ENCODE data around the gene DYNC2I2. TPM values are rescaled to one million over a fixed set of nuclear protein-coding genes. Genes with fewer than 3 reads are reported as not detected.
"Not testable (repeated sequence)": the region's sequence is repeated elsewhere in the genome, so short reads cannot be mapped to it uniquely, and the experiment has no call there.

DYNC2I2 gene
- total and polyA plus RNA-seq, 2 experiments from 2014 or later: 58.8 to 93.1 TPM

DNA sequence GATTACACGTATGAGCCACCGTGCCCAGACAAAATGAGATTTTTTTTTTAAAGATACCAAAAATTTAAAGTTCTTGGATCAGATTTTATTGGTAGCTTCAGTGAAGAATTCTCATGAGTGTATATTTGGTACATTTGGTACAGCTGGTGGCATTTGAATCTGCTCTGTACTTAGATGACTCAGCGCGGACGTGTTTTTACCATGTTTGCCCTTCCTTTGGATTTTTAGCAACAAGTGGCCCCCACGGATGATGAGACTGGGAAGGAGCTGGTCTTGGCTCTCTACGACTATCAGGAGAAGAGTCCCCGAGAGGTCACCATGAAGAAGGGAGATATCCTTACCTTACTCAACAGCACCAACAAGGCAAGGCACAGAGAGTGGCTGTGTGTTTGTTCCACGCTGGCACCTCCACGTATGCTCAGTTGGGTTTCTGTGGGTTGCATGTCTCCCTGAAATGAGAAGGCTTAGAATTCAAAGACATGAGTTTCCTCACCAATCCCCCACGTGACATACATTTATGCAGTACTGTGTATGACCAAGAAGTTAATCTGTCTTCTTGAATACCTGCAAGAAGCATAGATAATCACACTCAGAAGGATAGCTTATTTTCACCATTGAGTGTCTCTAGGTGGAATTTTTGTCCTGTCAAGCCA lies 67.9 kb downstream of the DYNC2I2 start:
- no peak overlapping the region for H3K27ac ChIP-seq
- 92 to 93% methylated on average over 11 of the region's 11 CpGs for WGBS, 2 experiments (ENCODE audit: low coverage in 1 of 2, low lambda C conversion rate in 2 of 2, missing lambda C conversion rate in 2 of 2)

DNA sequence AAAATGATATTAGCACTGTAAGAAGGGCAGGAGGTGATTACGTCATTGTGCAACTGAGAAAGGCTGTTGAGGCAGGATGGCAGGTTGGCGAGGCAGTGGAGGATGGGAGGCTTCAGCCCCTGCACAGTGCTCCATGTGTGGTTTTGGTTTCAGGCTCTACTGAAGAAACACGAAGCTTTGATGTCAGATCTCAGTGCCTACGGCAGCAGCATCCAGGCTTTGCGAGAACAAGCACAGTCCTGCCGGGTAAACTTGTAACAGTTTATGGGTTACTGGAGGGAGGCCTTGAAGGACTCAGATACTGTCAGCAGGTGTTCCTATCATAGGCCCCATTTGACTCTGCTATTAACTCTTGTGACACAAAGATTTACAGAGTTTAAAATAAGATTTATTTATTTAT lies 69.2 kb downstream of the DYNC2I2 start:
- Histone ChIP-seq H3K9me2 (ENCODE audit: insufficient read depth) (no peaks in the 10 kb centered on the region), H3K79me2 (ENCODE audit: insufficient read depth) (peaks cover 12% of the 10 kb centered on the region; the same call in 1 of the 2 replicates), H3K4me1 (ENCODE audit: insufficient read depth) (no peaks in the 10 kb centered on the region), H3K4me2 (ENCODE audit: unreplicated experiment) (no peak overlapping the region), H3K36me3 (ENCODE audit: low read depth) (peaks cover 81% of the 10 kb centered on the region), H3K9ac (no peak overlapping the region), H3F3A (ENCODE audit: insufficient read depth) (peaks cover 28% of the 10 kb centered on the region), H3K27ac (no peak overlapping the region), H3K9me3 (ENCODE audit: low read depth) (no peaks in the 10 kb centered on the region), H3K4me3 (no peak overlapping the region), H4K20me1 (ENCODE audit: insufficient read depth) (no peaks in the 10 kb centered on the region), H3K27me3 (replicated peaks; ENCODE audit: insufficient read depth) (no peaks in the 10 kb centered on the region), H2AFZ (no peak overlapping the region)
- no peak for DNase-seq
- in situ Hi-C loops (cut with MboI): no loop called here
- WGBS, 2 experiments (ENCODE audit: low coverage in 1 of 2, low lambda C conversion rate in 2 of 2, missing lambda C conversion rate in 2 of 2): 77 to 78% methylated on average over 6 of the region's 6 CpGs
- TF ChIP-seq EZH2phosphoT487 (IDR thresholded peaks at IDR 0.05; ENCODE audit: insufficient read depth, low read depth) (no peak), EZH2 (IDR thresholded peaks at IDR 0.05; ENCODE audit: insufficient read depth, poor library complexity, severe bottlenecking) (no peak)

More for the DNA sequence above, 67.9 kb downstream of the DYNC2I2 start:
- H3K36me3 ChIP-seq (ENCODE audit: low read depth): peaks cover 81% of the 10 kb centered on the region
- H3K4me1 ChIP-seq (ENCODE audit: insufficient read depth): no peaks in the 10 kb centered on the region
- H2AFZ ChIP-seq: no peak overlapping the region
- no peaks in the 10 kb centered on the region for H3K9me3 ChIP-seq (ENCODE audit: low read depth)
- no peak for DNase-seq
- H3K4me3 ChIP-seq: no peak overlapping the region
- H3K9ac ChIP-seq: no peak overlapping the region
- H3K9me2 ChIP-seq (ENCODE audit: insufficient read depth): no peaks in the 10 kb centered on the region
- no peaks in the 10 kb centered on the region for H4K20me1 ChIP-seq (ENCODE audit: insufficient read depth)
- peaks cover 11% of the 10 kb centered on the region; the same call in 1 of the 2 replicates for H3K79me2 ChIP-seq (ENCODE audit: insufficient read depth)
- H3K27me3 ChIP-seq (replicated peaks; ENCODE audit: insufficient read depth): no peaks in the 10 kb centered on the region
- TF ChIP-seq EZH2phosphoT487 (IDR thresholded peaks at IDR 0.05; ENCODE audit: insufficient read depth, low read depth) (no peak), EZH2 (IDR thresholded peaks at IDR 0.05; ENCODE audit: insufficient read depth, poor library complexity, severe bottlenecking) (no peak)
- H3F3A ChIP-seq (ENCODE audit: insufficient read depth): peaks cover 29% of the 10 kb centered on the region
- in situ Hi-C loops (cut with MboI): no loop called here
- H3K4me2 ChIP-seq (ENCODE audit: unreplicated experiment): no peak overlapping the region

DNA sequence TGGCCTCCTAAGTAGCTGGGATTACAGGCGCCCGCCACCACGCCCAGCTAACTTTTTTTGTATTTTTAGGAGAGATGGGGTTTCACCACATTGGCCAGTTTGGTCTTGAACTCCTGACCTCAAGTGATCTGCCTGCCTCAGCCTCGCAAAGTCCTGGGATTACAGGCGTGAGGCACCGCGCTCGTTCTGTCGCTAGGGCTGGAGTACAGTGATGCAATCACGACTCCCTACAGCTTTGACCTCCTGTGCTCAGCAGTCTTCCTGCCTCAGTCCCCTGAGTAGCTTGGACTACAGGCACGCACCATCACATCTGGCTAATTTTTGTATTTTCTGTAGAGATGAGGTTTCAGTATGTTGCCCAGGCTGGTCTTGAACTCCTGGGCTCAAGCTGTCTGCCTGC lies 69.7 kb downstream of the DYNC2I2 start:
- H3K4me2 ChIP-seq (ENCODE audit: unreplicated experiment); in situ Hi-C loops (cut with MboI); H2AFZ ChIP-seq; H3K9ac ChIP-seq; H3K4me3 ChIP-seq; H3K9me2 ChIP-seq (ENCODE audit: insufficient read depth); H3K27ac ChIP-seq; H3K27me3 ChIP-seq (replicated peaks; ENCODE audit: insufficient read depth); DNase-seq; H4K20me1 ChIP-seq (ENCODE audit: insufficient read depth); H3K4me1 ChIP-seq (ENCODE audit: insufficient read depth); H3K9me3 ChIP-seq (ENCODE audit: low read depth): not testable (repeated sequence)
- Histone ChIP-seq H3F3A (ENCODE audit: insufficient read depth) (peaks cover 31% of the 10 kb centered on the region), H3K36me3 (ENCODE audit: low read depth) (peaks cover 81% of the 10 kb centered on the region), H3K79me2 (ENCODE audit: insufficient read depth) (peaks cover 12% of the 10 kb centered on the region; the same call in 1 of the 2 replicates)
- WGBS, 2 experiments (ENCODE audit: low coverage in 1 of 2, low lambda C conversion rate in 2 of 2, missing lambda C conversion rate in 2 of 2): 92 to 97% methylated on average over 11 of the region's 11 CpGs

DNA sequence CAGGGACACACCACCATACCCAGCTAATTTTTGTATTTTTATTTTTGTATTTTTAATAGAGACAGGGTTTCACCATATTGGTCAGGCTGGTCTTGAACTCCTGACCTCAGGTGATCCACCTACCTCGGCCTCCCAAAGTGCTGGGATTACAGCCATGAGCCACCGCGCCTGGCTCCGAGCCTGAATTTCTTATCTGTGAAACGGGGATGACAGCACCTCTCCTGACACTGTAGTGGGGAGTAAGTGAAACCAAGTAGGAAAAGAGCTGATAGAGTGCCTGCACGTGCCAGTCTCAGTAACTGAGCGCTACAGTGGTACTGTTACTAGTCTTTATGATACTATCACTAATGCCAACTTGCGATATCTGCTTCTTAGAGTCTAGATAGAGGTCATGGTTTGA lies 71.5 kb downstream of the DYNC2I2 start:
- H3F3A ChIP-seq (ENCODE audit: insufficient read depth): peaks cover 35% of the 10 kb centered on the region
- in situ Hi-C loops (cut with MboI); H3K9me2 ChIP-seq (ENCODE audit: insufficient read depth); H3K4me3 ChIP-seq; DNase-seq; H3K79me2 ChIP-seq (ENCODE audit: insufficient read depth); H3K27ac ChIP-seq; H3K4me1 ChIP-seq (ENCODE audit: insufficient read depth); H3K27me3 ChIP-seq (replicated peaks; ENCODE audit: insufficient read depth); H4K20me1 ChIP-seq (ENCODE audit: insufficient read depth); H2AFZ ChIP-seq; H3K9me3 ChIP-seq (ENCODE audit: low read depth); H3K4me2 ChIP-seq (ENCODE audit: unreplicated experiment); H3K9ac ChIP-seq: not testable (repeated sequence)
- peaks cover 90% of the 10 kb centered on the region for H3K36me3 ChIP-seq (ENCODE audit: low read depth)
- WGBS, 2 experiments (ENCODE audit: low coverage in 1 of 2, low lambda C conversion rate in 2 of 2, missing lambda C conversion rate in 2 of 2): 91 to 92% methylated on average over 8 of the region's 8 CpGs

Other genes starting within 250 kb of the DYNC2I2 start
- 474 and 525 TPM in 2 replicates for gene CERCAM, start 236.0 kb downstream of the DYNC2I2 start, total RNA-seq (2014; rRNA removed; shearing (Covaris generic))
- gene CERCAM, start 236.0 kb downstream of the DYNC2I2 start, polyA plus RNA-seq (2016; fragmentation: Nextera tagmentation; extraction: Ambion mirVana): 596 and 633 TPM in 2 replicates
- gene ODF2, start 200.8 kb downstream of the DYNC2I2 start, total RNA-seq (2014; rRNA removed; shearing (Covaris generic)): 29.5 and 37.9 TPM in 2 replicates
- 32.1 and 34.8 TPM in 2 replicates for gene ODF2, start 200.8 kb downstream of the DYNC2I2 start, polyA plus RNA-seq (2016; fragmentation: Nextera tagmentation; extraction: Ambion mirVana)
- gene GLE1, start 152.1 kb downstream of the DYNC2I2 start, total RNA-seq (2014; rRNA removed; shearing (Covaris generic)): 27.1 and 31.5 TPM in 2 replicates
- gene GLE1, start 152.1 kb downstream of the DYNC2I2 start, polyA plus RNA-seq (2016; fragmentation: Nextera tagmentation; extraction: Ambion mirVana): 18.1 and 18.5 TPM in 2 replicates
- gene SPTAN1, start 104.3 kb downstream of the DYNC2I2 start, total RNA-seq (2014; rRNA removed; shearing (Covaris generic)): 275 and 287 TPM in 2 replicates
- 139 and 144 TPM in 2 replicates for gene SPTAN1, start 104.3 kb downstream of the DYNC2I2 start, polyA plus RNA-seq (2016; fragmentation: Nextera tagmentation; extraction: Ambion mirVana)
- gene SET, start 32.4 kb upstream of the DYNC2I2 start, total RNA-seq (2014; rRNA removed; shearing (Covaris generic)): 263 and 283 TPM in 2 replicates
- gene SET, start 32.4 kb upstream of the DYNC2I2 start, polyA plus RNA-seq (2016; fragmentation: Nextera tagmentation; extraction: Ambion mirVana): 175 and 183 TPM in 2 replicates
- gene PKN3, start 45.7 kb upstream of the DYNC2I2 start, total RNA-seq (2014; rRNA removed; shearing (Covaris generic)): 0.89 and 2.1 TPM in 2 replicates
- 0.68 and 0.95 TPM in 2 replicates for gene PKN3, start 45.7 kb upstream of the DYNC2I2 start, polyA plus RNA-seq (2016; fragmentation: Nextera tagmentation; extraction: Ambion mirVana)
- gene ZDHHC12, start 67.3 kb upstream of the DYNC2I2 start, total RNA-seq (2014; rRNA removed; shearing (Covaris generic)): 48.1 and 65.1 TPM in 2 replicates
- gene ZDHHC12, start 67.3 kb upstream of the DYNC2I2 start, polyA plus RNA-seq (2016; fragmentation: Nextera tagmentation; extraction: Ambion mirVana): 41.6 and 44.0 TPM in 2 replicates
- gene ZER1, start 115.1 kb upstream of the DYNC2I2 start, total RNA-seq (2014; rRNA removed; shearing (Covaris generic)): 28.9 and 61.7 TPM in 2 replicates
- gene ZER1, start 115.1 kb upstream of the DYNC2I2 start, polyA plus RNA-seq (2016; fragmentation: Nextera tagmentation; extraction: Ambion mirVana): 18.7 and 20.0 TPM in 2 replicates
- gene TBC1D13, start 130.4 kb upstream of the DYNC2I2 start, total RNA-seq (2014; rRNA removed; shearing (Covaris generic)): 15.7 and 17.3 TPM in 2 replicates
- 21.9 and 25.3 TPM in 2 replicates for gene TBC1D13, start 130.4 kb upstream of the DYNC2I2 start, polyA plus RNA-seq (2016; fragmentation: Nextera tagmentation; extraction: Ambion mirVana)
- 11.6 and 26.7 TPM in 2 replicates for gene ENDOG, start 161.7 kb upstream of the DYNC2I2 start, total RNA-seq (2014; rRNA removed; shearing (Covaris generic))
- 21.3 and 21.4 TPM in 2 replicates for gene ENDOG, start 161.7 kb upstream of the DYNC2I2 start, polyA plus RNA-seq (2016; fragmentation: Nextera tagmentation; extraction: Ambion mirVana)
- 15.9 and 53.0 TPM in 2 replicates for gene SPOUT1, start 172.9 kb upstream of the DYNC2I2 start, total RNA-seq (2014; rRNA removed; shearing (Covaris generic))
- gene SPOUT1, start 172.9 kb upstream of the DYNC2I2 start, polyA plus RNA-seq (2016; fragmentation: Nextera tagmentation; extraction: Ambion mirVana): 43.0 and 46.4 TPM in 2 replicates
- gene KYAT1, start 225.1 kb upstream of the DYNC2I2 start, total RNA-seq (2014; rRNA removed; shearing (Covaris generic)): 5.1 and 5.8 TPM in 2 replicates
- 4.4 and 5.5 TPM in 2 replicates for gene KYAT1, start 225.1 kb upstream of the DYNC2I2 start, polyA plus RNA-seq (2016; fragmentation: Nextera tagmentation; extraction: Ambion mirVana)
- gene LRRC8A, start 225.3 kb upstream of the DYNC2I2 start, total RNA-seq (2014; rRNA removed; shearing (Covaris generic)): 35.2 and 37.9 TPM in 2 replicates
- 35.6 and 36.5 TPM in 2 replicates for gene LRRC8A, start 225.3 kb upstream of the DYNC2I2 start, polyA plus RNA-seq (2016; fragmentation: Nextera tagmentation; extraction: Ambion mirVana)